Measurements from ENCODE around the gene AGK.

DNA sequence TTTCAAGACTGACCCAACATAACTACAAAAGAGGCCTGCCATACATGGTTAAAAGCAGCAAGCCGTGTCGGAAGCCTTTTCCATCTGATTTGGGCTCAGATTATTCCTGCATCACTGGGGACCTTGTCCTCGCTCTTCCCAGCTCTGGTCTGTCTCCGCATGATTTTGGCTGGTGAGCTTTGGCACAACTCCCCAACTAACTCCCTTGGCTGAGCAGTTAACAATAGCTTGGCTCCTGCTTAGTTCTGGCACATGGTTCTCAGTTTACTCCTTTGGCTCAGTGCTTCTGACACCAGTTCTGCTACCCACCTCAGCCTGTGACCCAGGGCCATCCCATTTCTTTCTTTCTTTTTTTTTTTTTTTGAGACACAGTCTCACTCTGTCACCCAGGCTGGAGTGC lies 17.0 kb downstream of the AGK start:
- TF ChIP-seq, protein P1, sequence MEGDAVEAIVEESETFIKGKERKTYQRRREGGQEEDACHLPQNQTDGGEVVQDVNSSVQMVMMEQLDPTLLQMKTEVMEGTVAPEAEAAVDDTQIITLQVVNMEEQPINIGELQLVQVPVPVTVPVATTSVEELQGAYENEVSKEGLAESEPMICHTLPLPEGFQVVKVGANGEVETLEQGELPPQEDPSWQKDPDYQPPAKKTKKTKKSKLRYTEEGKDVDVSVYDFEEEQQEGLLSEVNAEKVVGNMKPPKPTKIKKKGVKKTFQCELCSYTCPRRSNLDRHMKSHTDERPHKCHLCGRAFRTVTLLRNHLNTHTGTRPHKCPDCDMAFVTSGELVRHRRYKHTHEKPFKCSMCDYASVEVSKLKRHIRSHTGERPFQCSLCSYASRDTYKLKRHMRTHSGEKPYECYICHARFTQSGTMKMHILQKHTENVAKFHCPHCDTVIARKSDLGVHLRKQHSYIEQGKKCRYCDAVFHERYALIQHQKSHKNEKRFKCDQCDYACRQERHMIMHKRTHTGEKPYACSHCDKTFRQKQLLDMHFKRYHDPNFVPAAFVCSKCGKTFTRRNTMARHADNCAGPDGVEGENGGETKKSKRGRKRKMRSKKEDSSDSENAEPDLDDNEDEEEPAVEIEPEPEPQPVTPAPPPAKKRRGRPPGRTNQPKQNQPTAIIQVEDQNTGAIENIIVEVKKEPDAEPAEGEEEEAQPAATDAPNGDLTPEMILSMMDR (IDR thresholded peaks at IDR 0.05; ENCODE audit: insufficient read depth, low read depth, low read length), result no peak
- TF ChIP-seq EZH2 (IDR thresholded peaks at IDR 0.05; ENCODE audit: insufficient read depth, low read length), result no peak
